Suprapubic skin (tissue), 4 donors: Measurements from ENCODE around the gene DAO. TPM values are rescaled to one million over a fixed set of nuclear protein-coding genes. Genes with fewer than 3 reads are reported as not detected.

ENCODE experiments used
- DNase-seq, 2 donors: peaks; one replicate each; pipeline ENCODE4 v3.0.0-alpha.2; 2019; ENCODE audit warnings: low spot score in 2 of 2
- H3K27ac ChIP-seq: fragments of 200-600 bp; sonication (generic); one replicate; pipeline ENCODE4 v1.5.1; 2019
- H3K27me3 ChIP-seq: fragments of 200-600 bp; sonication (generic); one replicate; pipeline ENCODE4 v1.5.1; 2019
- H3K36me3 ChIP-seq: fragments of 200-600 bp; sonication (generic); one replicate; pipeline ENCODE4 v1.5.1; 2019
- H3K4me1 ChIP-seq: fragments of 200-600 bp; sonication (generic); one replicate; pipeline ENCODE4 v1.5.1; 2019
- H3K4me3 ChIP-seq: fragments of 200-600 bp; sonication (generic); one replicate; pipeline ENCODE4 v1.5.1; 2019; ENCODE audit warnings: mild to moderate bottlenecking
- H3K9me3 ChIP-seq: fragments of 200-600 bp; sonication (generic); one replicate; pipeline ENCODE4 v1.5.1; 2019
- CTCF ChIP-seq, 2 donors: fragments of 200-600 bp in 1 of 2; fragments of 450-650 bp in 1 of 2; sonication (generic) in 1 of 2; IDR thresholded peaks; one replicate each; pipeline ENCODE4 v1.5.1; 2016 to 2019; ENCODE audit warnings: antibody characterized with exemption in 2 of 2, mild to moderate bottlenecking in 1 of 2, moderate library complexity in 1 of 2
- EP300 ChIP-seq: sonication (generic); formaldehyde crosslinking; IDR thresholded peaks from one replicate; pipeline ENCODE4 v1.6.1; 2017; ENCODE audit warnings: antibody characterized with exemption
- POLR2A ChIP-seq, 2 donors: fragments of 450-650 bp; IDR thresholded peaks; one replicate each; pipeline ENCODE4 v1.6.1; 2017; ENCODE audit warnings: antibody characterized with exemption in 2 of 2, mild to moderate bottlenecking in 2 of 2, moderate library complexity in 2 of 2
- POLR2AphosphoS5 ChIP-seq, 3 donors: sonication (generic); formaldehyde crosslinking; IDR thresholded peaks; one replicate each; pipeline ENCODE4 v1.6.1; 2017; ENCODE audit warnings: antibody characterized with exemption in 3 of 3
- WGBS: methylation state at CpG from one replicate; pipeline ENCODE4 v1.1.5; 2018; 5-methylcytosine and 5-hydroxymethylcytosine counted together
- total RNA-seq, 4 donors: library from RNA; depleted of rRNA; stranded (reverse); fragments of >200 nt; gene quantifications; one replicate each; pipeline ENCODE4 v1.1.0, GENCODE V29; 2016

The DAO gene
- total RNA-seq, 4 donors from 2014 or later, result not detected

- no peak for TF ChIP-seq POLR2AphosphoS5 (IDR thresholded peaks at IDR 0.05)
- 69% methylated on average over 3 of the region's 3 CpGs for WGBS
- DNase-seq, result no peak
- Histone ChIP-seq H3K4me1 (no peaks in the 10 kb centered on the region), H3K27me3 (no peaks in the 10 kb centered on the region), H3K9me3 (peaks cover 3% of the 10 kb centered on the region), H3K4me3 (no peak overlapping the region), H3K36me3 (no peaks in the 10 kb centered on the region), H3K27ac (no peak overlapping the region)
These were observed 42.1 kb downstream of the DAO start for GRCh38 chr12:108921946-108922345.

GRCh38 chr12:108922918-108923317, 43.0 kb downstream of the DAO start:
- no peaks in the 10 kb centered on the region for H3K4me1 ChIP-seq
- no peak for DNase-seq
- H3K9me3 ChIP-seq, result peaks cover 3% of the 10 kb centered on the region
- H3K36me3 ChIP-seq, result no peaks in the 10 kb centered on the region
- 93% methylated on average over 3 of the region's 3 CpGs for WGBS
- no peak overlapping the region for H3K27ac ChIP-seq
- H3K27me3 ChIP-seq, result no peaks in the 10 kb centered on the region
- TF ChIP-seq POLR2AphosphoS5 (IDR thresholded peaks at IDR 0.05) (no peak), EP300 (no peak), POLR2A (IDR thresholded peaks at IDR 0.05) (no peak), CTCF (IDR thresholded peaks at IDR 0.05) (no peak)
- H3K4me3 ChIP-seq, result no peak overlapping the region

- Histone ChIP-seq H3K9me3 (no peaks in the 10 kb centered on the region), H3K36me3 (no peaks in the 10 kb centered on the region), H3K27ac (no peak overlapping the region), H3K4me1 (no peaks in the 10 kb centered on the region), H3K27me3 (no peaks in the 10 kb centered on the region), H3K4me3 (no peak overlapping the region)
- 86% methylated on average over 8 of the region's 8 CpGs for WGBS
- TF ChIP-seq CTCF (IDR thresholded peaks at IDR 0.05) (no peak), POLR2A (IDR thresholded peaks at IDR 0.05) (no peak), EP300 (no peak), POLR2AphosphoS5 (IDR thresholded peaks at IDR 0.05) (no peak)
- DNase-seq, result no peak
These were observed 48.8 kb downstream of the DAO start for GRCh38 chr12:108928695-108929094.

GRCh38 chr12:108930155-108930554, 50.3 kb downstream of the DAO start:
- H3K9me3 ChIP-seq, result no peaks in the 10 kb centered on the region
- TF ChIP-seq POLR2A (IDR thresholded peaks at IDR 0.05) (no peak), EP300 (no peak), CTCF (IDR thresholded peaks at IDR 0.05) (no peak), POLR2AphosphoS5 (IDR thresholded peaks at IDR 0.05) (no peak)
- no peak overlapping the region for H3K27ac ChIP-seq
- WGBS, result 68% methylated on average over 5 of the region's 5 CpGs
- no peak overlapping the region for H3K4me3 ChIP-seq
- H3K36me3 ChIP-seq, result no peaks in the 10 kb centered on the region
- no peak for DNase-seq
- no peaks in the 10 kb centered on the region for H3K4me1 ChIP-seq
- no peaks in the 10 kb centered on the region for H3K27me3 ChIP-seq

GRCh38 chr12:108930756-108931155, 50.9 kb downstream of the DAO start:
- Histone ChIP-seq H3K27ac (no peak overlapping the region), H3K4me3 (no peak overlapping the region), H3K27me3 (no peaks in the 10 kb centered on the region), H3K9me3 (no peaks in the 10 kb centered on the region), H3K4me1 (no peaks in the 10 kb centered on the region), H3K36me3 (no peaks in the 10 kb centered on the region)
- DNase-seq, result no peak
- TF ChIP-seq EP300, result no peak
- no peak for TF ChIP-seq CTCF (IDR thresholded peaks at IDR 0.05)
- no peak for TF ChIP-seq POLR2AphosphoS5 (IDR thresholded peaks at IDR 0.05)
- TF ChIP-seq POLR2A (IDR thresholded peaks at IDR 0.05), result no peak
- WGBS, result 87% methylated on average over 3 of the region's 3 CpGs

GRCh38 chr12:108933949-108934348, 54.1 kb downstream of the DAO start:
- no peaks in the 10 kb centered on the region for H3K27me3 ChIP-seq
- WGBS, result 67% methylated on average over 6 of the region's 6 CpGs
- no peaks in the 10 kb centered on the region for H3K36me3 ChIP-seq
- no peak for TF ChIP-seq EP300
- H3K9me3 ChIP-seq, result no peaks in the 10 kb centered on the region
- H3K27ac ChIP-seq, result no peak overlapping the region
- no peak overlapping the region for H3K4me3 ChIP-seq
- DNase-seq, result no peak
- no peaks in the 10 kb centered on the region for H3K4me1 ChIP-seq
